H9 (cell line): Measurements from ENCODE around the gene TXLNB. TPM values are rescaled to one million over a fixed set of nuclear protein-coding genes. Genes with fewer than 3 reads are reported as not detected.

Source experiments
- DNase-seq: peaks from one replicate; pipeline ENCODE4 v3.0.0-alpha.2; 2017
- H2AFZ ChIP-seq: one replicate; pipeline ENCODE4 v1.6.1; 2013; ENCODE audit warnings: mild to moderate bottlenecking, low read length, control low read depth, moderate library complexity
- H2AK5ac ChIP-seq: 2 replicates; pipeline ENCODE4 v1.6.1; 2013; ENCODE audit warnings: low read length, control low read depth, mixed read lengths; ENCODE audit not compliant: insufficient read length
- H2BK120ac ChIP-seq: one replicate; pipeline ENCODE4 v1.6.1; 2013; ENCODE audit warnings: low read depth, mild to moderate bottlenecking, low read length, control low read depth, inconsistent platforms; ENCODE audit not compliant: poor library complexity, severe bottlenecking
- H2BK12ac ChIP-seq: 2 replicates; pipeline ENCODE4 v1.6.1; 2013; ENCODE audit warnings: low read length, control low read depth, mixed read lengths, low read depth; ENCODE audit not compliant: insufficient read length
- H2BK15ac ChIP-seq: 2 replicates; pipeline ENCODE4 v1.6.1; 2013; ENCODE audit warnings: low read depth, low read length, control low read depth
- H2BK20ac ChIP-seq: one replicate; pipeline ENCODE4 v1.6.1; 2013; ENCODE audit warnings: low read depth, mild to moderate bottlenecking, low read length, control low read depth, inconsistent platforms; ENCODE audit not compliant: poor library complexity, severe bottlenecking
- H2BK5ac ChIP-seq: 2 replicates; pipeline ENCODE4 v1.6.1; 2013; ENCODE audit warnings: low read length, control low read depth, mixed read lengths; ENCODE audit not compliant: insufficient read length
- H3K14ac ChIP-seq: 2 replicates; pipeline ENCODE4 v1.6.1; 2013; ENCODE audit warnings: low read length, control low read depth; ENCODE audit not compliant: insufficient read depth
- H3K18ac ChIP-seq: 2 replicates; pipeline ENCODE4 v1.6.1; 2013; ENCODE audit warnings: low read depth, mild to moderate bottlenecking, mixed read lengths, low read length, control low read depth; ENCODE audit not compliant: insufficient read length
- H3K23ac ChIP-seq: 2 replicates; pipeline ENCODE4 v1.6.1; 2013; ENCODE audit warnings: low read length, control low read depth, mixed read lengths, low read depth; ENCODE audit not compliant: insufficient read length
- H3K23me2 ChIP-seq: 2 replicates; pipeline ENCODE4 v1.6.1; 2013; ENCODE audit warnings: low read depth, mild to moderate bottlenecking, mixed read lengths, low read length, control low read depth; ENCODE audit not compliant: insufficient read length, poor library complexity, severe bottlenecking
- H3K27ac ChIP-seq: 2 replicates; pipeline ENCODE4 v1.5.1; 2013; ENCODE audit warnings: low read length, control low read depth, mixed read lengths, low read depth; ENCODE audit not compliant: insufficient read length
- H3K27me3 ChIP-seq: 2 replicates; pipeline ENCODE4 v1.6.1; 2013; ENCODE audit warnings: low read length, control low read depth, inconsistent platforms; ENCODE audit not compliant: insufficient read depth
- H3K4ac ChIP-seq: 2 replicates; pipeline ENCODE4 v1.6.1; 2013; ENCODE audit warnings: low read depth, mild to moderate bottlenecking, control low read depth, inconsistent platforms, low read length, moderate library complexity
- H3K4me1 ChIP-seq: 2 replicates; pipeline ENCODE4 v1.6.1; 2013; ENCODE audit warnings: low read length, control low read depth, inconsistent platforms; ENCODE audit not compliant: insufficient read depth
- H3K4me2 ChIP-seq: 2 replicates; pipeline ENCODE4 v1.6.1; 2013; ENCODE audit warnings: low read length, control low read depth, mixed read lengths; ENCODE audit not compliant: insufficient read length, insufficient read depth
- H3K56ac ChIP-seq: 2 replicates; pipeline ENCODE4 v1.6.1; 2013; ENCODE audit warnings: low read depth, mild to moderate bottlenecking, mixed read lengths, low read length, control low read depth; ENCODE audit not compliant: insufficient read length
- H3K79me1 ChIP-seq: 2 replicates; pipeline ENCODE4 v1.6.1; 2013; ENCODE audit warnings: low read depth, mild to moderate bottlenecking, moderate library complexity, low read length, control low read depth, inconsistent platforms; ENCODE audit not compliant: insufficient read depth, poor library complexity, severe bottlenecking
- H3K79me2 ChIP-seq: 2 replicates; pipeline ENCODE4 v1.6.1; 2013; ENCODE audit warnings: low read length, control low read depth, inconsistent platforms; ENCODE audit not compliant: insufficient read depth
- H3K9ac ChIP-seq: 2 replicates; pipeline ENCODE4 v1.6.1; 2013; ENCODE audit warnings: low read length, control low read depth, mixed read lengths; ENCODE audit not compliant: insufficient read length; ENCODE audit errors: extremely low read depth
- H3K9me3 ChIP-seq: one replicate; pipeline ENCODE4 v1.6.1; 2013; ENCODE audit warnings: low read depth, low read length, inconsistent platforms; ENCODE audit not compliant: control insufficient read depth
- H3T11ph ChIP-seq: one replicate; pipeline ENCODE4 v1.6.1; 2013; ENCODE audit warnings: mild to moderate bottlenecking, low read length, control low read depth, inconsistent platforms
- H4K20me1 ChIP-seq: one replicate; pipeline ENCODE4 v1.6.1; 2013; ENCODE audit not compliant: control insufficient read depth, insufficient read length, insufficient read depth
- H4K5ac ChIP-seq: 2 replicates; pipeline ENCODE4 v1.6.1; 2013; ENCODE audit warnings: low read depth, mild to moderate bottlenecking, mixed read lengths, low read length, control low read depth; ENCODE audit not compliant: insufficient read length
- H4K8ac ChIP-seq: replicated peaks from 2 replicates; pipeline ENCODE4 v1.6.1; 2013; ENCODE audit warnings: low read length, control low read depth, mixed read lengths, low read depth; ENCODE audit not compliant: insufficient read length
- H4K91ac ChIP-seq: 2 replicates; pipeline ENCODE4 v1.6.1; 2013; ENCODE audit warnings: low read depth, mild to moderate bottlenecking, moderate library complexity, mixed read lengths, low read length, control low read depth; ENCODE audit not compliant: insufficient read length
- H3K27ac Mint-ChIP-seq, 3 experiments: 2 replicates in 2 of 3; 3 replicates in 1 of 3; pipeline ENCODE4 v1.8.0; 2020 to 2021; ENCODE audit warnings: mixed read lengths in 3 of 3, mild to moderate bottlenecking in 1 of 3, moderate library complexity in 1 of 3
- H3K27me3 Mint-ChIP-seq: 2 replicates; pipeline ENCODE4 v1.8.0; 2021; ENCODE audit warnings: low read depth, mild to moderate bottlenecking, moderate library complexity, mixed read lengths
- H3K36me3 Mint-ChIP-seq, 3 experiments: 2 replicates in 2 of 3; 3 replicates in 1 of 3; pipeline ENCODE4 v1.8.0; 2020 to 2021; ENCODE audit warnings: low read depth in 3 of 3, mixed read lengths in 3 of 3; ENCODE audit not compliant: insufficient read depth in 1 of 3
- H3K4me1 Mint-ChIP-seq, 2 experiments: 2 replicates each; pipeline ENCODE4 v1.8.0; 2020; ENCODE audit warnings: mixed read lengths in 2 of 2
- H3K4me3 Mint-ChIP-seq, 2 experiments: 2 replicates in 1 of 2; 3 replicates in 1 of 2; pipeline ENCODE4 v1.8.0; 2020 to 2021; ENCODE audit warnings: mild to moderate bottlenecking in 2 of 2, mixed read lengths in 2 of 2, moderate library complexity in 1 of 2
- H3K9me3 Mint-ChIP-seq, 2 experiments: 2 replicates in 1 of 2; 3 replicates in 1 of 2; pipeline ENCODE4 v1.8.0; 2020; ENCODE audit warnings: mild to moderate bottlenecking in 2 of 2, mixed read lengths in 2 of 2, moderate library complexity in 1 of 2
- whole genome bisulfite sequencing: extraction: QIAGEN DNeasy Blood & Tissue Kit; methylation state at CpG from one replicate; pipeline ENCODE4 v1.1.7; 2013; ENCODE audit warnings: missing lambda C conversion rate, low lambda C conversion rate, mixed read lengths; ENCODE audit not compliant: insufficient read length; ENCODE audit errors: extremely low coverage; 5-methylcytosine and 5-hydroxymethylcytosine counted together
- total RNA-seq: library from RNA; stranded (reverse); gene quantifications from 2 replicates; pipeline ENCODE4 v1.2.1, GENCODE V29; 2021
- TF ChIP-seq, protein P1 (sequence below): fragments of 200-600 bp; sonication (generic); conservative IDR thresholded peaks from 3 replicates; pipeline ENCODE4 v1.8.0; 2021; ENCODE audit warnings: antibody characterized with exemption, mild to moderate bottlenecking

TXLNB gene
- total RNA-seq, 1 experiment from 2014 or later, result 0.04 TPM

- H2AFZ ChIP-seq, result no peak overlapping the region
- H3K9me3 Mint-ChIP-seq, result no peaks in the 10 kb centered on the region
- no peak overlapping the region; a peak in 1 of 7 replicates for H3K27ac Mint-ChIP-seq
- no peak overlapping the region for H3K56ac ChIP-seq
- H3K36me3 Mint-ChIP-seq, result no peaks in the 10 kb centered on the region
- TF ChIP-seq, protein P1, sequence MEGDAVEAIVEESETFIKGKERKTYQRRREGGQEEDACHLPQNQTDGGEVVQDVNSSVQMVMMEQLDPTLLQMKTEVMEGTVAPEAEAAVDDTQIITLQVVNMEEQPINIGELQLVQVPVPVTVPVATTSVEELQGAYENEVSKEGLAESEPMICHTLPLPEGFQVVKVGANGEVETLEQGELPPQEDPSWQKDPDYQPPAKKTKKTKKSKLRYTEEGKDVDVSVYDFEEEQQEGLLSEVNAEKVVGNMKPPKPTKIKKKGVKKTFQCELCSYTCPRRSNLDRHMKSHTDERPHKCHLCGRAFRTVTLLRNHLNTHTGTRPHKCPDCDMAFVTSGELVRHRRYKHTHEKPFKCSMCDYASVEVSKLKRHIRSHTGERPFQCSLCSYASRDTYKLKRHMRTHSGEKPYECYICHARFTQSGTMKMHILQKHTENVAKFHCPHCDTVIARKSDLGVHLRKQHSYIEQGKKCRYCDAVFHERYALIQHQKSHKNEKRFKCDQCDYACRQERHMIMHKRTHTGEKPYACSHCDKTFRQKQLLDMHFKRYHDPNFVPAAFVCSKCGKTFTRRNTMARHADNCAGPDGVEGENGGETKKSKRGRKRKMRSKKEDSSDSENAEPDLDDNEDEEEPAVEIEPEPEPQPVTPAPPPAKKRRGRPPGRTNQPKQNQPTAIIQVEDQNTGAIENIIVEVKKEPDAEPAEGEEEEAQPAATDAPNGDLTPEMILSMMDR, result no peak
- H3K79me2 ChIP-seq, result no peaks in the 10 kb centered on the region
- H3K4me2 ChIP-seq, result no peak overlapping the region
- no peak overlapping the region for H2BK12ac ChIP-seq
- H2BK5ac ChIP-seq, result no peak overlapping the region
- H3K4me1 Mint-ChIP-seq, result peaks cover 2 to 4% of the 10 kb centered on the region in 2 experiments; a peak in 1 of 4 replicates
- no peaks in the 10 kb centered on the region for H4K20me1 ChIP-seq
- no peak overlapping the region for H2AK5ac ChIP-seq
- H3K4me3 Mint-ChIP-seq, result no peak overlapping the region
- H3K14ac ChIP-seq, result no peak overlapping the region
- no peak overlapping the region for H2BK20ac ChIP-seq
- no peaks in the 10 kb centered on the region for H3K27me3 Mint-ChIP-seq
- no peak overlapping the region for H3T11ph ChIP-seq
- H3K27ac ChIP-seq, result no peak overlapping the region
- no CpG with 5 or more reads among the region's 6 CpGs for WGBS
- no peak overlapping the region for H3K4ac ChIP-seq
- no peak for DNase-seq
- no peaks in the 10 kb centered on the region for H3K9me3 ChIP-seq
- H4K8ac ChIP-seq, result no peak overlapping the region
- H2BK15ac ChIP-seq, result no peak overlapping the region
- no peaks in the 10 kb centered on the region for H3K23me2 ChIP-seq
- H3K27me3 ChIP-seq, result no peaks in the 10 kb centered on the region
- H3K79me1 ChIP-seq, result no peaks in the 10 kb centered on the region
- H3K18ac ChIP-seq, result no peak overlapping the region
- H3K9ac ChIP-seq, result no peak overlapping the region
- H3K4me1 ChIP-seq, result no peaks in the 10 kb centered on the region
- H3K23ac ChIP-seq, result no peak overlapping the region
- H2BK120ac ChIP-seq, result no peak overlapping the region
- H4K91ac ChIP-seq, result no peak overlapping the region
- H4K5ac ChIP-seq, result no peak overlapping the region
Measured at GRCh38 chr6:139285590-139285989, 6.2 kb downstream of the TXLNB start.
